Spleen (tissue), 11 donors: ENCODE results near the gene TBX3. TPM values are rescaled to one million over a fixed set of nuclear protein-coding genes. Genes with fewer than 3 reads are reported as not detected.

ENCODE experiments used
- DNase-seq: peaks from one replicate; pipeline ENCODE4 v3.0.0-alpha.2; 2020
- H3K27ac ChIP-seq, 8 donors: fragments of 200-600 bp; sonication (generic) in 7 of 8; 1 replicate in 4 of 8; 2 replicates in 4 of 8; pipeline versions ENCODE4 v1.5.0 to v1.8.0; 2016 to 2021; ENCODE audit warnings: inconsistent platforms in 4 of 8, mild to moderate bottlenecking in 4 of 8, moderate library complexity in 1 of 8
- H3K27me3 ChIP-seq, 7 donors: fragments of 200-600 bp; sonication (generic) in 6 of 7; replicated peaks in 1 of 7; 1 replicate in 4 of 7; 2 replicates in 3 of 7; pipeline versions ENCODE4 v1.5.0 to v1.8.0; 2016 to 2021; ENCODE audit warnings: inconsistent platforms in 3 of 7, mild to moderate bottlenecking in 1 of 7
- H3K36me3 ChIP-seq, 6 donors: fragments of 200-600 bp; sonication (generic) in 5 of 6; 1 replicate in 4 of 6; 2 replicates in 2 of 6; pipeline versions ENCODE4 v1.5.0 to v1.8.0; 2016 to 2021; ENCODE audit warnings: inconsistent platforms in 2 of 6
- H3K4me1 ChIP-seq, 6 donors: fragments of 200-600 bp; sonication (generic) in 5 of 6; 1 replicate in 3 of 6; 2 replicates in 3 of 6; pipeline versions ENCODE4 v1.5.0 to v1.8.0; 2016 to 2021; ENCODE audit warnings: inconsistent platforms in 3 of 6
- H3K4me3 ChIP-seq, 8 donors: fragments of 200-600 bp; sonication (generic) in 7 of 8; 1 replicate in 4 of 8; 2 replicates in 4 of 8; pipeline versions ENCODE4 v1.5.0 to v1.8.0; 2016 to 2021; ENCODE audit warnings: inconsistent platforms in 4 of 8, mild to moderate bottlenecking in 4 of 8, moderate library complexity in 2 of 8
- H3K9me3 ChIP-seq, 8 donors: fragments of 200-600 bp; sonication (generic) in 7 of 8; 1 replicate in 4 of 8; 2 replicates in 4 of 8; pipeline versions ENCODE4 v1.5.0 to v1.8.0; 2016 to 2021; ENCODE audit warnings: inconsistent platforms in 4 of 8
- CTCF ChIP-seq, 11 experiments: fragments of 200-600 bp in 7 of 11; fragments of 450-650 bp in 4 of 11; sonication (generic) in 4 of 11; IDR thresholded peaks in 8 of 11; conservative IDR thresholded peaks in 3 of 11; 1 replicate in 7 of 11; 2 replicates in 4 of 11; pipeline versions ENCODE4 v1.4.0 to v1.8.0; 2016 to 2021; ENCODE audit warnings: antibody characterized with exemption in 11 of 11, inconsistent platforms in 4 of 11, mild to moderate bottlenecking in 1 of 11
- POLR2A ChIP-seq, 3 donors: fragments of 450-650 bp; IDR thresholded peaks; one replicate each; pipeline ENCODE4 v1.5.1; 2017; ENCODE audit warnings: antibody characterized with exemption in 3 of 3, mild to moderate bottlenecking in 1 of 3
- POLR2AphosphoS5 ChIP-seq, 3 donors: sonication (generic); formaldehyde crosslinking; IDR thresholded peaks; one replicate each; pipeline ENCODE4 v1.5.1; 2017; ENCODE audit warnings: antibody characterized with exemption in 3 of 3
- WGBS, 5 donors: extraction: QIAGEN DNeasy Blood & Tissue Kit in 3 of 5; methylation state at CpG; one replicate each; pipeline versions ENCODE4 v1.1.5 to v1.1.7; 2013 to 2018; 5-methylcytosine and 5-hydroxymethylcytosine counted together
- intact Hi-C: fragments of 100-400 bp; cut with DNase I; formaldehyde crosslinking; loops from one replicate; pipeline ENCODE4 v1.15.0; 2023; ENCODE audit warnings: low total_unique reads
- polyA plus RNA-seq, 3 donors: library from polyadenylated mRNA; stranded (reverse); fragments of 200-250 nt; gene quantifications; one replicate each; pipeline ENCODE4 v1.2.1, GENCODE V29; 2013
- total RNA-seq, 7 donors: library from RNA; depleted of rRNA in 3 of 7; stranded (reverse); fragments of >200 nt in 3 of 7; fragmentation: NEBNext Ultra II Directional in 4 of 7; extraction: Animal tissue kit (Norgen Biotek cat#: 25700) in 4 of 7; gene quantifications; one replicate each; pipeline versions ENCODE4 v1.1.0 to v1.2.1, GENCODE V29; 2016 to 2021
- donor health status: healthy with polysubstance abuse.
- donor health status: DM: no; HTN: no; CAD: no; lungs with moderate emphysema.
- donor health status: DM: no; HTN: no; CAD: no.
- donor health status: Bipolar disorder and iron deficiency.
- donor health status: healthy.
- donor health status: DM: no; HTN: no; CAD: no.
- donor health status: DM: yes; HTN: yes; CAD: no.

TBX3 gene
- total and polyA plus RNA-seq, 10 donors = 3.1 to 22.1 (median 13.5) TPM

- no peak overlapping the region for H3K27ac ChIP-seq
- H3K9me3 ChIP-seq = no peaks in the 10 kb centered on the region
- intact Hi-C loops = no loop called here
- no peak for DNase-seq
- 6 to 13% (median 10%) methylated on average over 33 to 47 of the region's 47 CpGs for WGBS, 5 donors
- H3K27me3 ChIP-seq = peaks cover 5 to 100% (median 60%) of the 10 kb centered on the region in 7 donors
- no peak for TF ChIP-seq CTCF (IDR thresholded peaks at IDR 0.05 in 8 of 11, conservative IDR thresholded peaks at IDR 0.05 in 3 of 11)
- H3K4me3 ChIP-seq = peak overlapping the region in 1 of 8 donors; percentile 10
- H3K36me3 ChIP-seq = no peaks in the 10 kb centered on the region
- peaks cover 0 to 46% (median 6%) of the 10 kb centered on the region in 6 donors for H3K4me1 ChIP-seq
Observed at GRCh38 chr12:114664651-114665320, 19.2 kb downstream of the TBX3 start.

GRCh38 chr12:114662512-114663177 lies 21.3 kb downstream of the TBX3 start:
- no peaks in the 10 kb centered on the region for H3K36me3 ChIP-seq
- 0 to 3% (median 2%) methylated on average over 3 of the region's 3 CpGs for WGBS, 5 donors
- peaks cover 0 to 25% (median under 1%) of the 10 kb centered on the region in 6 donors for H3K4me1 ChIP-seq
- no peak for DNase-seq
- intact Hi-C loops = no loop called here
- H3K27me3 ChIP-seq = peaks cover 5 to 92% (median 45%) of the 10 kb centered on the region in 7 donors
- H3K27ac ChIP-seq = no peak overlapping the region
- TF ChIP-seq CTCF (IDR thresholded peaks at IDR 0.05 in 8 of 11, conservative IDR thresholded peaks at IDR 0.05 in 3 of 11) (peak; percentile 74 to 93 (median 87)), POLR2A (IDR thresholded peaks at IDR 0.05) (no peak), POLR2AphosphoS5 (IDR thresholded peaks at IDR 0.05) (no peak)
- no peaks in the 10 kb centered on the region for H3K9me3 ChIP-seq
- H3K4me3 ChIP-seq = no peak overlapping the region

- H3K4me1 ChIP-seq = peaks cover 0 to 17% (median 0%) of the 10 kb centered on the region in 6 donors
Observed at GRCh38 chr12:114661245-114661644, 22.7 kb downstream of the TBX3 start.

More at GRCh38 chr12:114661245-114661644, 22.7 kb downstream of the TBX3 start:
- no peak for DNase-seq
- H3K4me3 ChIP-seq = no peak overlapping the region
- WGBS, 5 donors = 80 to 100% (median 97%) methylated on average over 1 of the region's 1 CpG
- H3K36me3 ChIP-seq = no peaks in the 10 kb centered on the region
- H3K9me3 ChIP-seq = no peaks in the 10 kb centered on the region
- TF ChIP-seq CTCF (IDR thresholded peaks at IDR 0.05 in 8 of 11, conservative IDR thresholded peaks at IDR 0.05 in 3 of 11) (no peak), POLR2AphosphoS5 (IDR thresholded peaks at IDR 0.05) (no peak), POLR2A (IDR thresholded peaks at IDR 0.05) (no peak)
- peaks cover 5 to 90% (median 32%) of the 10 kb centered on the region in 7 donors for H3K27me3 ChIP-seq
- H3K27ac ChIP-seq = no peak overlapping the region
- intact Hi-C loops = no loop called here
